HFF-Myc (cell line): ENCODE results near the gene MRPS33.
"Not testable (repeated sequence)": the region's sequence is repeated elsewhere in the genome, so short reads cannot be mapped to it uniquely, and the experiment has no call there.

ENCODE experiments used
- DNase-seq: peaks from one replicate; pipeline ENCODE4 v3.0.0-alpha.2; 2011; ENCODE audit warnings: low read depth; ENCODE audit errors: extremely low read depth
- H3K4me3 ChIP-seq: replicated peaks from 2 replicates; pipeline ENCODE4 v1.5.1; 2011; ENCODE audit warnings: low read depth, mild to moderate bottlenecking, control low read depth, low read length
- TF ChIP-seq, protein P1 (sequence below): IDR thresholded peaks from 2 replicates; pipeline ENCODE4 v1.5.1; 2012; ENCODE audit warnings: mild to moderate bottlenecking, low read depth, low read length, control low read depth; ENCODE audit errors: missing control alignments

The MRPS33 gene

DNA sequence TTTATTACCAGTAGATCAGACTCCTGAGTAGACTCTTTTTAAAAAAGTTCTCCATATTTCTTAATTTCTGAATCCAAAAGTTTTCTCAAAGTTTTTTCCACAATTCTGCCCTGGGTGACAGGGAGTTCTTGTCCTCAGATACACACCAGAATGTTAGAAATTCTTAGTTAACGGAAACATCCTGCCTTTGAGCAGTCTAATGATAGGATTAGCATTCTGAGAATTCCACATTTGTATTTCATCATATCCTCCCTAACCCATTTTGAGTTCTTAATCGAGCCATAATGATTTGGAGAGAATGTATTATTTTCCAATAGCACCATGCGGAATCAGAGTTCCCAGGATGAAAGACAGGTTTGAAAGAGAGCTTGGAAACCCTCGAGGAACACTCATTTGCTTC lies 28.9 kb upstream of the MRPS33 start:
- TF ChIP-seq, protein P1, sequence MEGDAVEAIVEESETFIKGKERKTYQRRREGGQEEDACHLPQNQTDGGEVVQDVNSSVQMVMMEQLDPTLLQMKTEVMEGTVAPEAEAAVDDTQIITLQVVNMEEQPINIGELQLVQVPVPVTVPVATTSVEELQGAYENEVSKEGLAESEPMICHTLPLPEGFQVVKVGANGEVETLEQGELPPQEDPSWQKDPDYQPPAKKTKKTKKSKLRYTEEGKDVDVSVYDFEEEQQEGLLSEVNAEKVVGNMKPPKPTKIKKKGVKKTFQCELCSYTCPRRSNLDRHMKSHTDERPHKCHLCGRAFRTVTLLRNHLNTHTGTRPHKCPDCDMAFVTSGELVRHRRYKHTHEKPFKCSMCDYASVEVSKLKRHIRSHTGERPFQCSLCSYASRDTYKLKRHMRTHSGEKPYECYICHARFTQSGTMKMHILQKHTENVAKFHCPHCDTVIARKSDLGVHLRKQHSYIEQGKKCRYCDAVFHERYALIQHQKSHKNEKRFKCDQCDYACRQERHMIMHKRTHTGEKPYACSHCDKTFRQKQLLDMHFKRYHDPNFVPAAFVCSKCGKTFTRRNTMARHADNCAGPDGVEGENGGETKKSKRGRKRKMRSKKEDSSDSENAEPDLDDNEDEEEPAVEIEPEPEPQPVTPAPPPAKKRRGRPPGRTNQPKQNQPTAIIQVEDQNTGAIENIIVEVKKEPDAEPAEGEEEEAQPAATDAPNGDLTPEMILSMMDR = no peak
- H3K4me3 ChIP-seq = no peak overlapping the region
- DNase-seq = no peak

DNA sequence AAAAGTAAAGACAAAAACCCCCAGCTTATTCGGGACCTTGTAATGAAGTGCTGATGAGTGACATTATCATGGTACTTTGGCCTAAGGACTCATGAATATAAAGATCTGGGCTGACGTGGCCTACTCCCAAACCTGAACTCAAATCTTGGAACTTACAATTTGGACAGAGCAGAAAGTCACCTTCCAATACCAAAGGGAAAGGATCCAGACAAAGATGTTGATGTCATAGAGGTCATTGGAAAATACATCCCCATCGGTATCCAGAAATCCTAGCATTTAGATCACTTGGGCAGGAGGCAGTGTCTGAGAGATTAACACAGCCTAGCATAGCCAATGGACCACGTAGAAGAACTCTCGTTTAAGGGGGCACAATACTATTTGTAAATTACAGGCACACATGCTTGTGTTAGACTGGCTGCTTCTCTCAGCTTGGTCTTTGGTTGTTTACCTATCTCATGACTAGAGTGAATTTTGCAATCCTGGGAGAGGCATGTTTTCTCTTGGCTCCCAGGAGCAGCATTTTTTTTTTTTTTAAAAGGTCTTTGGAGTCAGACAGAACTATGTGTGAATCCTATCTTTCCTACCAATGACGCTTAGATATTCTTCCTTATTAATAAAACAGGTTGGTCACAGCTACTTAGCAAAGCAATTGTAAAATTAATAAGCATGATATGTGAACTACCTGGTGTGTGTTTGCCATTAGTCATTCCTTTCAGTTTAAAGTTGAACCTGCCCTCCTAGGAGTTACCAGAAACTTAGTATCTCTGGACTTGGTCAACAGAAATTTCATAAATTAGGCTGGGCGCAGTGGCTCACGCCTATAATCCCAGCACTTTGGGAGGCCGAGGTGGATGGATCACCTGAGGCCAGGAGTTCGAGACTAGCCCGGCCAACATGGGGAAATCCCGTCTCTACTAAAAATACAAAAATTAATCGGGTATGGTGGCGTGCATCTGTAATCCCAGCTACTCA lies 27.8 kb upstream of the MRPS33 start:
- TF ChIP-seq, protein P1 = no peak
- H3K4me3 ChIP-seq = no peak overlapping the region
- DNase-seq = no peak

DNA sequence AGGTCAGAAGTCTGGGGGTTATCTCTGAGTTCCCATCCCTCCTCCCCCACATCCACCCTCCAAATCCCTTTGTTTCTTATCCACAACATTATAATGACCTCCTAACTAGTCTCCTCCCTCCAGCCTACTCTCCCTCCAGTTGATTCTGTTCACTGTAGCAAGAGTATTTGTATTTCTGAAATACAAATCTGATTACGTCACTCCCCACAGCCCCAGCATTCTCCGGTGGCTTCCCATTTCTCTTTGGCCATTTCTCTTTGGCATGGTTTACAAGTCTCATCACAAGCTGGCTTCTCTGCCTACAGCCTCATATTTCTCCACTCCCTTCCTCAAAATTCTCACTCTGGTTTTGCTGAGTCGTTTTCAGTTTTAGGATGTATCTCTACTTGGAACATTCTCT lies 24.6 kb upstream of the MRPS33 start:
- H3K4me3 ChIP-seq = no peak overlapping the region
- TF ChIP-seq, protein P1 = no peak
- DNase-seq = no peak

DNA sequence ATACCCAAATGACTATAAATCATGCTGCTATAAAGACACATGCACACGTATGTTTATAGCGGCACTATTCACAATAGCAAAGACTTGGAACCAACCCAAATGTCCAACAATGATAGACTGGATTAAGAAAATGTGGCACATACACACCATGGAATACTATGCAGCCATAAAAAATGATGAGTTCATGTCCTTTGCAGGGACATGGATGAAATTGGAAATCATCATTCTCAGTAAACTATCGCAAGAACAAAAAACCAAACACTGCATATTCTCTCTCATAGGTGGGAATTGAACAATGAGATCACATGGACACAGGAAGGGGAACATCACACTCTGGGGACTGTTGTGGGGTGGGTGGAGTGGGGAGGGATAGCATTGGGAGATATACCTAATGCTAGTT lies 23.3 kb upstream of the MRPS33 start:
- not testable (repeated sequence) for H3K4me3 ChIP-seq, DNase-seq

DNA sequence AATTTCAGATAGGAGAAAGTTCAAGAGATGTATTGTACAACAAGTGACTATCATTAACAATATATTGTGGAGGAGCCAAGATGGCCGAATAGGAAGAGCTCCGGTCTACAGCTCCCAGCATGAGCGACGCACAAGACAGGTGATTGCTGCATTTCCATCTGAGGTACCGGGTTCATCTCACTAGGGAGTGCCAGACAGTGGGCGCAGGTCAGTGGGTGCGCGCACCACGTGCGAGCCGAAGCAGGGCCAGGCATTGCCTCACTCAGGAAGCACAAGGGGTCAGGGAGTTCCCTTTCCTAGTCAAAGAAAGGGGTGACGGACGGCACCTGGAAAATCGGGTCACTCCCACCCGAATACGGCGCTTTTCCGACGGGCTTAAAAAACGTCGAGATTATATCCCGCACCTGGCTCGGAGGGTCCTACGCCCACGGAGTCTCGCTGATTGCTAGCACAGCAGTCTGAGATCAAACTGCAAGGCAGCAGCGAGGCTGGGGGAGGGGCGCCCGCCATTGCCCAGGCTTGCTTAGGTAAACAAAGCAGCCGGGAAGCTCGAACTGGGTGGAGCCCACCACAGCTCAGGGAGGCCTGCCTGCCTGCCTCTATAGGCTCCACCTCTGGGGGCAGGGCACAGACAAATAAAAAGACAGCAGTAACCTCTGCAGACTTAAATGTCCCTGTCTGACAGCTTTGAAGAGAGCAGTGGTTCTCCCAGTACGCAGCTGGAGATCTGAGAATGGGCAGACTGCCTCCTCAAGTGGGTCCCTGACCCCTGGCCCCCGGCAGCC lies 18.0 kb upstream of the MRPS33 start:
- not testable (repeated sequence) for H3K4me3 ChIP-seq, DNase-seq

DNA sequence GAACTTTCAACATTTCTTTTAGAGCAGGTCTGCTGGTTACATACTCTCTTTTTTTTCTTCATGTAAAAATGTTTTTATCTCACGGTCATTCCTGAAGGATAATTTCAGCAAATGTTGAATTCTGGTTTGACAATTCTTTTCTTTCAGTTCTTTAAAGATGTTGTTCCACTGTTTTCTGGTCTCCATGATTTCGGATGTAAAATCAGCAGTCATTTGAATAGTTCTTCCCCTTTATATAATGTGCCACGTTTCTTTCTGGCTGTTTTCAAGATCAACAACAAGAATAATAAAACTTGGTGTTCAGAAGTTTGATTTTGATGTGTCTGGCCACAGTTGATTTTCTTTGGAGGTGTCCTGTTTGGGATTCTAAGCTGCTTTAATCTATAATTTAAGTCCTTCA lies 14.0 kb upstream of the MRPS33 start:
- TF ChIP-seq, protein P1 = no peak

DNA sequence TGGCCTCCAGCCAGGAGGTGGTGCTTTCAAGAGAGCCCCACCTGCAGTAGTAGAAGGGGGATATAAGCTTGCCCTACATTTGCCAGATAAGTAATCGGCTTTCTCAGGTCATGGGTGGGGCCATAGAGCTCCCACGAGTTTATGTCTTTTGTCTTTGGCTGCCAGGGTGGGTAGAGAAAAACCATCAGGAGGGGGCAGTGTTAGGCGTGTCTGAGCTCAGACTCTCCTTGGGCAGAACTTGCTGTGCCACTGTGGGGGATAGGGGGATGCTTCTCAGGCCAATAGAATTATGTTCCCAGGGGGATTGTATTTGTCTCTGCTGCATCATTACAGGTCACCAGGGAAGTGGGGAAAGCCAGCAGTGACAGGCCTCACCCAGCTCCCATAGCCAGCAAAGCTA lies 12.3 kb upstream of the MRPS33 start:
- TF ChIP-seq, protein P1 = no peak
- no peak for DNase-seq
- no peak overlapping the region for H3K4me3 ChIP-seq

More for the DNA sequence above, 14.0 kb upstream of the MRPS33 start:
- no peak overlapping the region for H3K4me3 ChIP-seq
- DNase-seq = no peak
